B cell (primary cell): Measurements from ENCODE around the gene LCORL.

ENCODE experiments used
- CTCF ChIP-seq: fragments of 200-600 bp; IDR thresholded peaks from one replicate; pipeline ENCODE4 v1.8.0; 2022; ENCODE audit warnings: antibody characterized with exemption, mild to moderate bottlenecking
- EZH2 ChIP-seq: IDR thresholded peaks from 2 replicates; pipeline ENCODE4 v1.6.1; 2012; ENCODE audit warnings: borderline replicate concordance, low read depth, mild to moderate bottlenecking, moderate library complexity, low read length; ENCODE audit not compliant: insufficient read depth, poor library complexity, severe bottlenecking

DNA sequence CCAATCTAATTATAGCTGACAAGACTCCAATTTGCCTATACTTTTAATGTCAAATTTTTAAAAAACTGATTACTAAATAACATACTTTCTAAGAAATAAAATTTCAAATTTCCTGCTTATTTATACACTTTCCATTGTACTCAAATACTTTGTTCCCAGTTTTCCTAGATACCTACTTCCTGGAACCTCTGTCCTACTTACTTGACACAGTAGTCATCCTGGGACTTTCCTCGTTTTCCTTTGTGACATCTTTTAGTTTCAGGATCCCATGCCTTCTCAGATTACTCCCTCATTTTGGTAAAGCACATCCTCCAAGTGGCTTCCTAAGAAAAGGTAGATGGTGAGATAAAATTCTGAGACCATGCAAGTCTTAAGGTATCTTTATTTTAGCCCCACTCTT, 226.8 kb downstream of the LCORL start:
- TF ChIP-seq CTCF (no peak), EZH2 (no peak)
